Stimulated activated naive CD8-positive, alpha-beta T cell treated with anti-CD3 and anti-CD28 coated beads, Interleukin-15, amount 100 ng/mL, for 72 hours (primary cell): ENCODE measurements around the gene SYT1.
"Not testable (repeated sequence)": the region's sequence is repeated elsewhere in the genome, so short reads cannot be mapped to it uniquely, and the experiment has no call there.

ENCODE experiments used
- ATAC-seq: fragments of 150-1000 bp; cut with Tn5 transposase; 2 replicates; pipeline ENCODE4 v1.10.0; 2021; ENCODE audit warnings: mild to moderate bottlenecking, moderate library complexity
- DNase-seq, 2 donors: peaks; one replicate each; pipeline ENCODE4 v3.0.0; 2021 to 2022
- H3K27ac Mint-ChIP-seq, 2 donors: one replicate each; pipeline ENCODE4 v1.8.0; 2022; ENCODE audit warnings: mild to moderate bottlenecking in 2 of 2, mixed read lengths in 2 of 2, moderate library complexity in 2 of 2
- H3K27me3 Mint-ChIP-seq: one replicate; pipeline ENCODE4 v1.8.0; 2022; ENCODE audit warnings: mixed read lengths
- H3K4me1 Mint-ChIP-seq: one replicate; pipeline ENCODE4 v1.8.0; 2022; ENCODE audit warnings: mild to moderate bottlenecking, mixed read lengths
- H3K4me3 Mint-ChIP-seq, 2 donors: one replicate each; pipeline ENCODE4 v1.8.0; 2022; ENCODE audit warnings: mild to moderate bottlenecking in 2 of 2, mixed read lengths in 2 of 2, moderate library complexity in 1 of 2
- H3K9me3 Mint-ChIP-seq, 2 donors: one replicate each; pipeline ENCODE4 v1.8.0; 2022; ENCODE audit warnings: mixed read lengths in 2 of 2

The SYT1 gene

DNA sequence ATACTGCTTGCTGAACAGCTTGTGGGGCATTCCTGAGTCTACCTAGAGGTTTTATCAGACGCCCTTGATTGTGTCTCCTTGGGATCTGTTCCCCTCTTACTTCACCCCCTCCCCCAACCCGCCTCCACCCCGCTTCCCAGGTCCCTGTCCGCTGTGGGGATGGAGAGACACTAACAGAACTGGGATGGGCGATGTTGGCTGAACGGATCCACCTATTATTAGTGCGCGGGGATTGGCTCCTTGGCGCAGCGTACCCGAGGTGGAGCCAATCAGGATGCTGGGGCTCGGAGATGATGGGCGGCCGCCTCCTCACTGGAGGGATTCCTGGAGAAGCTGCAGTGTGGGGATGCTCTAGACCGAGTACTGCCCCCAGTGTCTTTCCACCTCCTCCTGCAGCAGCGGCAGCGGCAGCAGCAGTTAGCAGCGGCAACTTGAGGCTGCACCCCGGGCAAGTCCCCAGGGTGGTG, at the start of gene SYT1:
TSS of gene SYT1 (plus strand) at position 372 of the 467 bp plus-strand sequence.
- Mint-ChIP-seq H3K4me1 (peaks cover 10% of the 10 kb centered on the region), H3K9me3 (peaks cover 4 to 7% of the 10 kb centered on the region in 2 donors), H3K4me3 (peak within 1 kb of the TSS in 1 of 2 donors; percentile 61), H3K27me3 (peaks cover 28% of the 10 kb centered on the region), H3K27ac (no peak within 1 kb of the TSS)
- ATAC-seq (no peak), DNase-seq (no peak)

DNA sequence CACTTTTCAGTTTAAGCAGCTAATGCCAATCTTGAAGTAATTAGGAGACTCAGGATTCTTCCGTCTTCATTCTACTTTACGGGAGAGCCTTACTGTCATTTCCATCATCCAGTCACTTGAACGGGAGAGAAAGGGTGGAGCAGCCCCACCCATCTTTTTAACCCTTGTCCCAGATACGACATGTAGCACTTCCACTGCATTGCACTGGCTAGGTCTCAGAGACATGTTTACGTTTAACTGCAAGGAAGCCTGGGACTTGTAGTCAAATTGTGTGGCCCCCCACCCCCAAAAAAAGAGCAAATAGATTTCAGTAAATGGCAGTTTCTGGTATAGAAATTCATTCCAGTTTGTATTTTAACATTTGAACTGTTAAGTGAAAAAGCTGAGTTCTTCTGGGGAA, 46.1 kb upstream of the SYT1 start:
- Mint-ChIP-seq H3K9me3 (no peaks in the 10 kb centered on the region), H3K4me1 (no peaks in the 10 kb centered on the region), H3K4me3 (no peak overlapping the region), H3K27ac (no peak overlapping the region), H3K27me3 (no peaks in the 10 kb centered on the region)
- DNase-seq (no peak), ATAC-seq (no peak)

DNA sequence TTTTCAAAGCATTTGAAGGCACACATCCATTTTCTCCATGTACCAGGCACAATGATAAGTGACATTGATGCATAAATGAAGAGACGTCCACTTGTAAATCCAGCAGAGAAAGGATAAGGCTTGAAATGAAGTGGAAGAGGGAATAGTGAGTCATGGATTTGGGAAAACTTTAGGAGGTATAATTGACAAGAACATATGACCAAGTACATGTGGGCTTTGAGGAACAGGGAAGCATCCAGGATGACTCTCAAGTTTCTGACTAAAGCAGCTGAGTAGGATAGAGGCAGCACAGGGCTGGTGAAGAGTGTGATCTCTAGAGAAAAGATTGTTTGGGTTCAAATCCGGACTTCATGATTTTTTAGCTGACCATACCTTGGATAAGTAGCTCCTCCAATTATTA, 43.6 kb upstream of the SYT1 start:
- H3K27me3 Mint-ChIP-seq, result no peaks in the 10 kb centered on the region
- no peak overlapping the region for H3K27ac Mint-ChIP-seq
- H3K4me3 Mint-ChIP-seq, result no peak overlapping the region
- ATAC-seq (no peak), DNase-seq (no peak)
- no peaks in the 10 kb centered on the region for H3K4me1 Mint-ChIP-seq
- H3K9me3 Mint-ChIP-seq, result no peaks in the 10 kb centered on the region

DNA sequence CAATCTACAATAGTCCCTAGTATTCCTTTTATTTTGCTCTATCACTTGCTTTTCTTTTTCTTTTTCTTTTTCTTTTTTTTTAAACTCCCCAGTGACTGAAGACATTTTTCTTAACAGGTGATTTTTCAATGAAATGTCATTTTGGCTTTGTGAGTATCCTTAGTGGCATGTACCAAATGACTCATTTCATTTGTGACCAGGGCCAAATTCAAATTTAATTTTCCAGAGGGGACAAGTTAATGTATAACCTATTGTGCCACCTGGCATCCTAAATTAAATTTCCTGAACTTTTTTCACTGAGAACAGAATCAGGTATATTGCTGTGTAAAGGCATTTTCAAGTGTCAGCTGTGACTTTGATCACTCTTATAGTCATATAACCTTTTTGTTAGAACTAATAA, 39.7 kb upstream of the SYT1 start:
- H3K27me3 Mint-ChIP-seq, result no peaks in the 10 kb centered on the region
- DNase-seq, result no peak
- ATAC-seq, result no peak

DNA sequence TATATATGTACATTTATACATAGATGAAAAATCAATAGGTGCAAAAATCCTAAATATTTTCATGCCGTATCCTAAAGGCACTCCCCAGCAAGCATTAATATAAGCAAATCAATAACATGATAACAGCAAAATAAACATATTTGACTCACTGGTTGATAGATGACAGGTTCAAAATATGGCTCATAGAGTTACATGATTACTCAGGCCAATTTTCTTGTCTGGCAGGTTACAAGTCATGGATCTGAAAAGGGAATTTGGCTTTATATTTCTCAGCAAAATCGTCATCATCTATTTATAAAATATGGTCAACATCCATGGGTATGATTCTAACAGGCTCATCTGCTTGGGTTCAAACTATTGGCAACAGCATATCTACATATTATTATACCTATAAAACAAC, 34.9 kb upstream of the SYT1 start:
- peaks cover 0 to 9% of the 10 kb centered on the region in 2 donors for H3K9me3 Mint-ChIP-seq
- H3K27me3 Mint-ChIP-seq, result no peaks in the 10 kb centered on the region
- H3K4me1 Mint-ChIP-seq, result no peaks in the 10 kb centered on the region
- DNase-seq (no peak), ATAC-seq (no peak)
- H3K27ac Mint-ChIP-seq, result no peak overlapping the region
- H3K4me3 Mint-ChIP-seq, result no peak overlapping the region

More for the DNA sequence above, 39.7 kb upstream of the SYT1 start:
- Mint-ChIP-seq H3K4me3 (no peak overlapping the region), H3K9me3 (no peaks in the 10 kb centered on the region), H3K27ac (no peak overlapping the region), H3K4me1 (no peaks in the 10 kb centered on the region)

DNA sequence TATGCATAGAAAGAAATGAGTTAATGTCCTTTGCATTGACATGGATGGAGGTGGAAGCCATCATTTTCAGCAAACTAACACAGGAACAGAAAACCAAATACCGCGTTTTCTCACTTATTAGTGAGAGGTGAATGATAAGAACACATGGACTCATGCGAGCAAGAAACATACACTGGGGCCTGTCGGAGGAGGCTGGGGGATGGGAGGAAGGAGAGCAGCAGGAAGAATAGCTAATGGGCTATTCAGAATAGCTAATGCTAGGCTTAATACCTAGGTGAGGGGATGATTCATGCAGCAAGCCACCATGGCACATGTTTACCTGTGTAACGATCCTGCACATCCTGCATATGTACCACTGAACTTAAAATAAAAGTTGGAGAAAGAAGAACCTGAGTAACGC, 29.1 kb upstream of the SYT1 start:
- H3K4me1 Mint-ChIP-seq, result no peaks in the 10 kb centered on the region
- DNase-seq (no peak), ATAC-seq (no peak)
- no peaks in the 10 kb centered on the region for H3K27me3 Mint-ChIP-seq
- no peak overlapping the region for H3K27ac Mint-ChIP-seq
- peaks cover 3 to 15% of the 10 kb centered on the region in 2 donors for H3K9me3 Mint-ChIP-seq
- no peak overlapping the region for H3K4me3 Mint-ChIP-seq

DNA sequence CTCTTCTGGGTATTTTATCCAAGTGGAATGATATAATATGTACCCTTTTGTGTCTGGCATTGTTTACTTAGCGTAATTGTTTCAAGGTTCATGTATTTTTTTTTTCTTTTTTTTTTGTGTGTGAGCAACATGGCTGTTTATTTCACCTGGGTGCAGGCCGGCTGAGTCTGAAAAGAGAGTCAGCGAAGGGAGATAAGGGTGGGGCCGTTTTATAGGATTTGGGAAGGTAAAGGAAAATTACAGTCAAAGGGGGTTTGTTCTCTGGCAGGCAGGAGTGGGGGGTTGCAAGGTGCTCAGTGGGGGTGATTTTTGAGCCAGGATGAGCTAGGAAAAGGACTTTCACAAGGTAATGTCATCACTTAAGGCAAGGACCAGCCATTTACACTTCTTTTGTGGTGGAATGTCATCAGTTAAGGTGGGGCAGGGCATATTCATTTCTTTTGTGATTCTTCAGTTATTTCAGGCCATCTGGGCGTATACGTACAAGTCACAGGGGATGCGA, 24.0 kb upstream of the SYT1 start:
- H3K4me3 Mint-ChIP-seq, ATAC-seq, H3K4me1 Mint-ChIP-seq, DNase-seq, H3K27me3 Mint-ChIP-seq: not testable (repeated sequence)
- H3K27ac Mint-ChIP-seq, result peak overlapping the region in 1 of 2 donors; percentile 42
- peaks cover 5 to 19% of the 10 kb centered on the region in 2 donors for H3K9me3 Mint-ChIP-seq

DNA sequence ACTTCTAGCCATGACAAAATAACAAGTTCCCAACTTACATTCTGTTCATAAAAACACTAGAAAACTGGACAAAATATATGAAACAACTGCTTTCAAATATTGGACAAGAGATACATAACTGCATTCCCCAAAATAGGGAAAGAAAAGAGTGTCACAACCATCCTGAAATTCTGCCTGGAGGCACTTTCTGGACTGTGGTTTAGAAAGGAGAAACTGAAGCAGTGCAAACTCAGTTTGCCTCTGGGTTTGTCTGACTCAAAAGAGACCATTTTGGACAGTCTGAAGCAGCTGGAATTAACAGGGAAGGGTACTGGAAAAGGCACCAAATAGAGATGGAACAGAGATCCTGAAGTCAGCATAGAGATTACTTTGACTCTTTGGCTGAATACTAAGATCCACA, 11.3 kb upstream of the SYT1 start:
- Mint-ChIP-seq H3K27me3 (no peaks in the 10 kb centered on the region), H3K9me3 (no peaks in the 10 kb centered on the region), H3K4me3 (no peak overlapping the region), H3K4me1 (no peaks in the 10 kb centered on the region), H3K27ac (no peak overlapping the region)
- ATAC-seq, result no peak
- no peak for DNase-seq

DNA sequence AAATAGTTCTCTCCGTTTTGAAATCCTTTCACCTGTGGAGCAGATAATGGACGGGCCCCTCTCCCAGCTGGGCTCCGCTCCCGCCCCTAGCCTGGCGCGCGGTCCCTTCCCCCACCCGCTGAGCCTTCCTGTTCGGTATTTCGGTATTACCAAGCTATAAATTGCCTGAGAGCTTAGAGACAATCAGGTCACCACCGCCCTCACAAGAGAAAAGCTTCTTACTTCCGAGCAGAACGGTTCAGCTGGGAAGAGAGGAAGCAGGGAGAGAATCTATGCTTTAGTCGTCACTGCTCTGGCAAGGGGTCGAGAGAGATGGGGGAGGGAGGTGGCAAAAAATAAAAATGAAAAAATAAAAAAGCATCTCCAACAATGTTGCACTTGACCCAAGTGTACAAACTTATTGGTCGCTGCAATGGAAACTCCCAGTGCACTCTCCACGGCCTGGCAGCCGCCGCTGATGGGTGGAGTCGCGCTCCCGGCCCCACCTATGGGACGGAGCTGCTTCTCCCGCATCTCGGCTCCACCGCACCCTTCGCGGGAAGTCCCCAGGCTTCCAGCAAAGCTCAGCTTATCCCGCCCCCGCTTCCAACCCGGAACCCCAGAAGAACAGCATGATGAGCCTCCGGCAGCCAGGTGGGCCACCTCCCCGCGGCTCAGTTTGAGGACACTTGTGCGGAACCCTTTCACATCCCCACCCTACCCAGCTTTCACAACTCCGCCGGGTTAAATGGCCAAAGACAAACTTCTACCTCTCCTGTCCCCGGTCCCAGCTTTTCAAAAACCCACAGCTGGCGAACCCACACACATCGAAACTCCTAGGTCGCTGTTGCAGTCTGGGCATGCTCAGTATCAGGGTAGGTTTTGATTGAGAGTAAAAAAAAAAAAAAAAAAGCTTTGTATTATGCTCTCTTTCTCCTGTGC, 832 bp upstream of the SYT1 start:
- Mint-ChIP-seq H3K4me3 (peak overlapping the region in 1 of 2 donors; percentile 61), H3K4me1 (peaks cover 10% of the 10 kb centered on the region), H3K27me3 (peaks cover 28% of the 10 kb centered on the region), H3K27ac (no peak overlapping the region), H3K9me3 (peaks cover 4 to 7% of the 10 kb centered on the region in 2 donors)
- no peak for ATAC-seq
- no peak for DNase-seq

DNA sequence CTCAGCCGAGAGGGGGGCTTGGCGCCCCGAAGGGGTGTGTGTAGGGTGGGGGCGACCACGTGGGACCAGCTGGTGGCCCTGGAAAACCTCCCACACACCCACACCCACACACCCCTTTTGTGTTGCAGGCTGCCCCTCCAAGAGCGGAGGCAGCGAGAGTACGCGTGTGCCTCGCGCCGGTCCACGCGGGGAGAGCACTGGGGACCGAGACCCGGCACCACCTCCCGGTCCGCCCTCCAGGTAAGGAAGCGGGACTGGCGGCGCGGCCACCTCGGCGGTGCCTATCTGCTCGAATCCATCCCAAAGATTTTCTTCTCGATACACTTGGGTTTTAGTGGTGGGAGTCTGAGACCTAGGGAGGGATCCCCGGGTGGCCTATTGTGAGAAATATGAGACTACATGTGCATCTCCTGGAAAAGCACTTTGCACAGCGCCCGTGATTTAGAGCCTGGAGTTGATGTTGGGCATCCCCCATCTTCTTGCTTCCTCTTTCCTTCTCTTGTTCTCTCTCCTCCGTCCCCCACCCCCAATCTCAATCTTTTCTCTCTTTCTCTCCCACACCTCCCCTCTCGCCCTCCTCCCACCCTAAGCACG, 393 bp downstream of the SYT1 start:
- Mint-ChIP-seq H3K27ac (no peak overlapping the region), H3K27me3 (peaks cover 28% of the 10 kb centered on the region), H3K9me3 (peaks cover 4 to 7% of the 10 kb centered on the region in 2 donors), H3K4me3 (no peak overlapping the region), H3K4me1 (peaks cover 10% of the 10 kb centered on the region)
- no peak for DNase-seq
- no peak for ATAC-seq

DNA sequence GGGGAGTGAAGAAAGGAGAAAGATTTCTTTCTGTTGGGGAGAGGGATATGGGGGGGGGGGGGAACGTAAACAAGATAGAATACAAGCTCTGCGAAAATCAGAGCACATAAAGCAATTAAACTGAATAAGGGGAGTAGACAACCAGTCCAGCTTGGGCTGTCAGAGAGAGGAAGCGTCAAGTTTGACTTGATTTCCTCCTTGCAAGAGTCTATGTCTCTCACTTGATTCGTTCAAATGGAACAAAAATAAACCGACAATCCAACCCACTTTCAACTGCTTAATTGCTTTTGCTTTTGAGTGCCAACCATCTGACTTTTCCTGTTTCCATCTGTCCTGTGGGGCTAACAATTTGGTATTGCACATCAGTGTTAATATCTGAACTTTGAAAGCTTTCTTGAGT, 942 bp downstream of the SYT1 start:
- DNase-seq (no peak), ATAC-seq (no peak)
- Mint-ChIP-seq H3K27ac (no peak overlapping the region), H3K27me3 (peaks cover 28% of the 10 kb centered on the region), H3K4me1 (peaks cover 10% of the 10 kb centered on the region), H3K9me3 (peaks cover 4 to 7% of the 10 kb centered on the region in 2 donors), H3K4me3 (no peak overlapping the region)

DNA sequence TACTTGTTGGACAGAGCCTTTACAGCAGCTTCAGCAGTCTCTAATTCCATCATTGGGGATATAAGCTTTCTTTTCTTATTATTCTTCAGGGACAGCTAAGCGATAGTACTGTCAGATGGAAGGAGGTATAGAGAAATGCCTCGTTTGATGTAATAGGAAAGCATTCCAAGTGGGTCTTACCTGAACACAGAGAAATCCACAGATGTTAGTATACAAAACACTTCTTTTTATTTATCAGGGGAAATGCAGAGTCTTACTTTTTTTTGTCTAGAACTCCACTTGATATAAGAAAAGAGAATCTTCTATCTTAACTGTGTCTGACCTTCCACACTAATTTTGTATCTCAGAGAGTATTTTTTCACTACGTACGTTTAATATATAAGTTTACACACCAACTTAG, 1.9 kb downstream of the SYT1 start:
- no peak overlapping the region for H3K4me3 Mint-ChIP-seq
- peaks cover 10% of the 10 kb centered on the region for H3K4me1 Mint-ChIP-seq
- no peak for ATAC-seq
- H3K27me3 Mint-ChIP-seq, result peaks cover 28% of the 10 kb centered on the region
- peaks cover 4 to 7% of the 10 kb centered on the region in 2 donors for H3K9me3 Mint-ChIP-seq
- no peak overlapping the region for H3K27ac Mint-ChIP-seq
- no peak for DNase-seq

DNA sequence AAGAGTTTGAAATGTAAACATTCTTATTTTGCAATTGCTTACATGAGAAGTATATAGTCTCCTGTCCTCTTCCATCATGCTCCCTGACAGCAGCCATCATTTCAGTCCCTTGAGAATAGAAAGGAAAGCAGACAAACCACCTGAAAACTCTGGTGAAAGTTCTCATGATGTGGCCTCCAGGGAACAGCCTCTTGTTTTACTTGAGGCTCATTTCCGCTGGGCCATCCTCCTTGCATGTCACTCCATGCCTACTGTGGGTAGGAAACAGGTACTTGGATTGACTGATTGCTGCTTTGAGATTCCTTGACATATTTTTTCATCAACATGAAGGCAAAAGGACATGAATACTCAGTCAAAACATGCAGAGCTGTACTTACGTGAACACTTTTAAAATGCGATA, 6.0 kb downstream of the SYT1 start:
- no peak for ATAC-seq
- H3K27ac Mint-ChIP-seq, result no peak overlapping the region

DNA sequence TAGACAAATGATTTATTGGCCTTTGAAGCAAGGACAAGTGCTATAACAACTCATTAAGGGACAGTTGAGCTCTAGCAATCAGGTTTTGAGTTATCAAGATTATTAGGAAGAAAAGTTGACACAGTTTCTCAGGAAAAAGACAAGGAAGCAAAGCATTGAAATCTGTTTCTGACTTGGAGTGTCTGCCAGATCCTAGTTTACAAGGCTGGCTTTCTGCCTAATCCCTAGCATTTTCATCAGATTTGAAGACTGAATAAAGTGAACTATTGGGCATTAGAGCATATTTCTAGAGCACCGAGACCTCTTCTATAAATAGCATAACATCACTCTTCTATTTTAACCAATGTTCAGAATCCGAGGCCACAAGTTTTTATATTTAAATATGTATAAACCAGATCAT, 7.0 kb downstream of the SYT1 start:
- H3K4me1 Mint-ChIP-seq, result no peaks in the 10 kb centered on the region
- H3K9me3 Mint-ChIP-seq, result no peaks in the 10 kb centered on the region
- no peak overlapping the region for H3K27ac Mint-ChIP-seq
- no peak for DNase-seq
- ATAC-seq, result no peak
- no peak overlapping the region for H3K4me3 Mint-ChIP-seq
- H3K27me3 Mint-ChIP-seq, result no peaks in the 10 kb centered on the region

More for the DNA sequence above, 6.0 kb downstream of the SYT1 start:
- Mint-ChIP-seq H3K27me3 (peaks cover under 1% of the 10 kb centered on the region), H3K9me3 (no peaks in the 10 kb centered on the region), H3K4me1 (no peaks in the 10 kb centered on the region), H3K4me3 (no peak overlapping the region)
- DNase-seq, result no peak

DNA sequence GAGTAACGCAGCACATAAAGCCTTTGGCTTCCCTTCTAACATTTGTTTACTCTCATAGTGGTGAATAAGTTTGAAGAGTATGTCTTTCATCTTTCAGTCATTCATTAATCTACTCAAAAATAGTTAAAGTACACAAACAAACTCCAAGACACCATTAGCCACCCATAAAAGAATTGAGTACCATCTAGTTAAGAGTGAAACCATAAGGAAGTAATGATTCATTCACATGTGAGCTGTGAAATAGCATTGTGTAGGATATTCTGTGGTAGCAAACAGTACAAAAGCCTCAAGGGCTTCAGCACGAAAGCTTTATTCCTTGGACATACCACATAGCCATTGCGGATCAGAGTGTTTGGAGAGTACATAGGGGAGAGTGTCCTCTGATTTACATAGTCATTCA, 13.9 kb downstream of the SYT1 start:
- H3K4me1 Mint-ChIP-seq, result no peaks in the 10 kb centered on the region
- H3K4me3 Mint-ChIP-seq, result no peak overlapping the region
- H3K27ac Mint-ChIP-seq, result no peak overlapping the region
- no peak for DNase-seq
- no peaks in the 10 kb centered on the region for H3K27me3 Mint-ChIP-seq
- H3K9me3 Mint-ChIP-seq, result peaks cover 0 to 4% of the 10 kb centered on the region in 2 donors
- ATAC-seq, result no peak

DNA sequence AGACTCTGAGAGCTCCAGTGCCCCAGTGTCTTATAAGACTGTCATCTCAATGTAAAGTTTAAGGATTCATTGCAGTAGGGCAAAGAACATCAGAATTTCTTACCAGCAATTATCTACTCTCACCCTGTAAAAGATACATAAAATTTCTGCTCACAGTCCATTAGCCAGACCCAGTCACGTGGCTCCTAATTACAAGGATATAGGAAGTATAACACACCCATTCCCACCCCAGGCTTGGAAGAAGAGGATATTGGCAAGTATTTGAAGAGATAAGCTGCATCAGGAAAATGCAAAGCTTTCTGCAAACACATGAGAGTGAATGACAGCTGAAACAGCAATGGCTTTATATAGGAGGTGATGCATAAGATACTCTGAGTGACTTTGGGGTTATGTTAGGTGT, 14.3 kb downstream of the SYT1 start:
- H3K27ac Mint-ChIP-seq, result no peak overlapping the region
- H3K9me3 Mint-ChIP-seq, result peaks cover 0 to 4% of the 10 kb centered on the region in 2 donors
- ATAC-seq (no peak), DNase-seq (no peak)
- H3K4me3 Mint-ChIP-seq, result no peak overlapping the region
- no peaks in the 10 kb centered on the region for H3K4me1 Mint-ChIP-seq
- H3K27me3 Mint-ChIP-seq, result no peaks in the 10 kb centered on the region
